Endothelial cell of umbilical vein (primary cell): ENCODE results near the gene CEP44. TPM values are rescaled to one million over a fixed set of nuclear protein-coding genes. Genes with fewer than 3 reads are reported as not detected.
"Not testable (repeated sequence)": the region's sequence is repeated elsewhere in the genome, so short reads cannot be mapped to it uniquely, and the experiment has no call there.

Source experiments
- BruUV-seq: library from RNA; stranded (reverse); fragments of 400-500 nt; replicated peaks from 2 replicates; lab custom pipeline; 2021; lab: Mats Ljungman, UMichigan
- CTCF ChIA-PET: fragments of 300-600, 350-600 bp; sonication (Branson Sonifier 250); formaldehyde crosslinking; loops from one replicate; lab custom pipeline; 2021; ENCODE audit warnings: antibody characterized with exemption, inconsistent platforms; lab: Charles Lee
- POLR2A ChIA-PET: fragments of 300-600, 350-600 bp; sonication (Branson Sonifier 250); formaldehyde crosslinking; loops from one replicate; lab custom pipeline; 2021; ENCODE audit warnings: antibody characterized with exemption, inconsistent platforms; lab: Charles Lee
- DNase-seq: peaks from one replicate; pipeline ENCODE4 v3.0.0-alpha.2; 2011; ENCODE audit warnings: low read depth, low spot score
- FAIRE-seq: peaks from 2 replicates; lab custom pipeline; 2011; peaks lifted over from hg19 to GRCh38; lab: Jason Lieb, UNC
- H2AFZ ChIP-seq: 2 replicates; pipeline ENCODE4 v1.6.0; 2012; ENCODE audit warnings: low read depth, low read length, control low read depth, inconsistent platforms
- H3K27ac ChIP-seq: 2 replicates; pipeline ENCODE4 v1.5.1; 2011; ENCODE audit warnings: low read depth, mild to moderate bottlenecking, control low read depth, low read length, moderate library complexity; ENCODE audit not compliant: insufficient read depth
- H3K27me3 ChIP-seq, 2 experiments: 2 replicates each; pipeline versions ENCODE4 v1.6.0 to v1.6.1; 2011; ENCODE audit warnings: low read length in 2 of 2, mixed read lengths in 1 of 2; ENCODE audit not compliant: control insufficient read depth in 2 of 2, insufficient read depth in 2 of 2
- H3K36me3 ChIP-seq, 2 experiments: 2 replicates in 1 of 2; 3 replicates in 1 of 2; pipeline ENCODE4 v1.5.1; 2011; ENCODE audit warnings: low read length in 2 of 2, mild to moderate bottlenecking in 1 of 2, moderate library complexity in 1 of 2; ENCODE audit not compliant: control insufficient read depth in 2 of 2, insufficient read depth in 2 of 2; ENCODE audit errors: extremely low read depth in 1 of 2
- H3K4me1 ChIP-seq: 3 replicates; pipeline ENCODE4 v1.5.1; 2011; ENCODE audit warnings: mild to moderate bottlenecking, low read length; ENCODE audit not compliant: control insufficient read depth, insufficient read depth; ENCODE audit errors: extremely low read depth
- H3K4me2 ChIP-seq: 2 replicates; pipeline ENCODE4 v1.6.1; 2011; ENCODE audit warnings: low read length, control low read depth, mixed read lengths; ENCODE audit not compliant: insufficient read depth
- H3K4me3 ChIP-seq, 3 experiments: fragments of 200-600 bp in 1 of 3; sonication (generic), shearing (Covaris generic) in 1 of 3; replicated peaks in 1 of 3; 2 replicates each; pipeline ENCODE4 v1.5.1; 2011 to 2016; ENCODE audit warnings: control low read depth in 3 of 3, low read length in 3 of 3, mild to moderate bottlenecking in 2 of 3, inconsistent platforms in 1 of 3, low read depth in 1 of 3, moderate library complexity in 1 of 3; ENCODE audit not compliant: insufficient read depth in 1 of 3
- H3K79me2 ChIP-seq: 2 replicates; pipeline ENCODE4 v1.6.0; 2012; ENCODE audit warnings: low read length, inconsistent platforms; ENCODE audit not compliant: control insufficient read depth, insufficient read depth
- H3K9ac ChIP-seq: replicated peaks from 2 replicates; pipeline ENCODE3; 2011; ENCODE audit warnings: low read length, control low read depth; ENCODE audit not compliant: insufficient read depth; ENCODE audit errors: extremely low read depth
- H3K9me1 ChIP-seq: replicated peaks from 3 replicates; pipeline ENCODE4 v1.6.0; 2011; ENCODE audit warnings: mild to moderate bottlenecking, low read length; ENCODE audit not compliant: control insufficient read depth, insufficient read depth; ENCODE audit errors: extremely low read depth
- H3K9me3 ChIP-seq: replicated peaks from 2 replicates; pipeline ENCODE4 v1.5.1; 2012; ENCODE audit warnings: low read length, inconsistent platforms; ENCODE audit not compliant: control insufficient read depth, insufficient read depth
- H4K20me1 ChIP-seq: replicated peaks from 2 replicates; pipeline ENCODE3; 2011; ENCODE audit warnings: mild to moderate bottlenecking, low read length; ENCODE audit not compliant: control insufficient read depth, insufficient read depth; ENCODE audit errors: extremely low read depth
- CTCF ChIP-seq, 2 donors: IDR thresholded peaks; 1 replicate in 1 of 2; 2 replicates in 1 of 2; pipeline ENCODE4 v1.5.1; 2011; ENCODE audit warnings: low read length in 2 of 2, mild to moderate bottlenecking in 2 of 2, moderate library complexity in 2 of 2, control low read depth in 1 of 2, inconsistent platforms in 1 of 2, low read depth in 1 of 2; ENCODE audit not compliant: insufficient read depth in 1 of 2; ENCODE audit errors: extremely low read depth in 1 of 2
- EZH2 ChIP-seq: IDR thresholded peaks from 2 replicates; pipeline ENCODE4 v1.6.1; 2012; ENCODE audit warnings: borderline replicate concordance, low read depth, mild to moderate bottlenecking, moderate library complexity, low read length, inconsistent platforms; ENCODE audit not compliant: severe bottlenecking
- FOS ChIP-seq: IDR thresholded peaks from 2 replicates; pipeline ENCODE4 v1.6.1; 2011; ENCODE audit warnings: mild to moderate bottlenecking, low read length, moderate library complexity, borderline replicate concordance; ENCODE audit not compliant: insufficient read depth
- GATA2 ChIP-seq: IDR thresholded peaks from 2 replicates; pipeline ENCODE4 v1.7.0; 2011; ENCODE audit warnings: low read depth, mild to moderate bottlenecking, moderate library complexity, mixed read lengths, low read length; ENCODE audit not compliant: insufficient read length, insufficient read depth
- JUN ChIP-seq: IDR thresholded peaks from 2 replicates; pipeline ENCODE4 v1.6.1; 2011; ENCODE audit warnings: borderline replicate concordance, low read depth; ENCODE audit not compliant: insufficient read length, insufficient read depth
- MYC ChIP-seq: IDR thresholded peaks from one replicate; pipeline ENCODE4 v1.6.1; 2011; ENCODE audit warnings: mild to moderate bottlenecking, low read depth, low read length
- POLR2A ChIP-seq: IDR thresholded peaks from 2 replicates; pipeline ENCODE4 v1.6.1; 2012; ENCODE audit warnings: low read depth, mild to moderate bottlenecking, control low read depth, low read length
- POLR2AphosphoS5 ChIP-seq: IDR thresholded peaks from 2 replicates; pipeline ENCODE4 v1.6.1; 2012; ENCODE audit warnings: low read depth, mild to moderate bottlenecking, control low read depth, low read length, moderate library complexity; ENCODE audit not compliant: insufficient read depth
- dilution Hi-C: fragments of 300-500 bp; cut with MboI; formaldehyde crosslinking; loops from one replicate; pipeline ENCODE4 v1.15.0; 2019; ENCODE audit warnings: low sequenced_read_pairs; ENCODE audit not compliant: extremely low pct_ligation_motif_present
- intact Hi-C: fragments of 100-400 bp; cut with micrococcal nuclease; formaldehyde crosslinking; loops from one replicate; pipeline ENCODE4 v1.10.0; 2022
- polyA plus RNA-seq, 4 experiments: library from polyadenylated mRNA; depleted of rRNA in 3 of 4; stranded (reverse) in 3 of 4; unstranded in 1 of 4; fragments of >200 nt; gene quantifications; 2 replicates each; pipeline versions ENCODE4 v1.2.1 to v1.2.3, GENCODE V29; 2011 to 2012; ENCODE audit warnings: missing spikeins in 1 of 4
- total RNA-seq: library from RNA; stranded (reverse); gene quantifications from 2 replicates; pipeline ENCODE4 v1.2.3, GENCODE V29; 2021
- TF ChIP-seq, protein P1 (sequence below): IDR thresholded peaks from 2 replicates; pipeline ENCODE4 v1.6.1; 2011; ENCODE audit not compliant: insufficient read depth, insufficient read length

The CEP44 gene
- total and polyA plus RNA-seq, 2 donors (not counting 3 experiments of a cell fraction or from before 2014, with no cell fraction given) = 2.0 to 13.0 TPM

GRCh38 chr4:174362340-174362739 is 78.6 kb downstream of the CEP44 start:
- DNase-seq (no peak), FAIRE-seq (no peak)
- Histone ChIP-seq H3K4me3 (no peak overlapping the region), H3K4me1 (no peaks in the 10 kb centered on the region), H3K27ac (no peak overlapping the region), H2AFZ (no peak overlapping the region), H3K9me3 (no peaks in the 10 kb centered on the region), H3K9ac (no peak overlapping the region), H3K79me2 (no peaks in the 10 kb centered on the region), H3K4me2 (no peak overlapping the region), H3K9me1 (no peaks in the 10 kb centered on the region), H3K27me3 (no peaks in the 10 kb centered on the region), H3K36me3 (no peaks in the 10 kb centered on the region), H4K20me1 (no peaks in the 10 kb centered on the region)
- BruUV-seq = no TSS peak
- no peak for TF ChIP-seq POLR2A
- no peak for TF ChIP-seq MYC
- no peak for TF ChIP-seq GATA2
- TF ChIP-seq, protein P1, sequence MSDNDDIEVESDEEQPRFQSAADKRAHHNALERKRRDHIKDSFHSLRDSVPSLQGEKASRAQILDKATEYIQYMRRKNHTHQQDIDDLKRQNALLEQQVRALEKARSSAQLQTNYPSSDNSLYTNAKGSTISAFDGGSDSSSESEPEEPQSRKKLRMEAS = no peak
- TF ChIP-seq POLR2AphosphoS5 = no peak
- no peak for TF ChIP-seq CTCF (IDR thresholded peaks at IDR 0.05; ENCODE audit: extremely low read depth in 1 of 2, insufficient read depth in 1 of 2, low read depth in 1 of 2, low read length in 2 of 2)
- TF ChIP-seq FOS = no peak
- no peak for TF ChIP-seq JUN
- no peak for TF ChIP-seq EZH2
- CTCF ChIA-PET = interaction anchor here (0.9 kb wide), 1 partner anchor 1978 kb away, joined by 3 read pairs; no protein-coding TSS in a partner anchor
- dilution Hi-C loops (no loop called here), intact Hi-C loops (loop anchor here (5.0 to 10.0 kb wide), 2 partner anchors 1585 to 1762 kb away; no protein-coding TSS in a partner anchor)
- POLR2A ChIA-PET = no interaction called here

DNA sequence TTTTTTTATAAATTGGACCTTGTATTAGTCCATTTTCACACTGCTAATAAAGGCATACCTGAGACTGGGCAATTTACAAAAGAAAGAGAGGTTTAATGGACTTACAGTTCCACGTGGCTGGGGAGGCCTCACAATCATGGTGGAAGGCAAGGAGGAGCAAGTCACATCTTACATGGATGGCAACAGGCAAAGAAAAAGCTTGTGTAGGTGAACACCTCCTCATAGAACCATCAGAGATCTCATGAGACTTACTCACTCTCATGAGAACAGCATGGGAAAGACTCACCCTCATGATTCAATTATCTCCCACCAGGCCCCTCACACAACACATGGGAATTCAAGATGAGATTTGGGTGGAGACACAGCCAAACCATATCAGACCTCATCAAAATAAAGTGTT is 80.1 kb downstream of the CEP44 start:
- H3K4me2 ChIP-seq, H3K27ac ChIP-seq, H3K9me3 ChIP-seq, FAIRE-seq, H3K27me3 ChIP-seq, H3K36me3 ChIP-seq, DNase-seq, BruUV-seq, H3K9me1 ChIP-seq, H3K4me3 ChIP-seq, H2AFZ ChIP-seq, H3K9ac ChIP-seq, H3K4me1 ChIP-seq, H4K20me1 ChIP-seq, dilution Hi-C loops, POLR2A ChIA-PET, H3K79me2 ChIP-seq: not testable (repeated sequence)
- intact Hi-C loops = loop anchor here (2.0 to 10.0 kb wide), 4 partner anchors 1173 to 1977 kb away; no protein-coding TSS in a partner anchor
- CTCF ChIA-PET = interaction anchor here (0.7 to 1.5 kb wide), 2 partner anchors 8 to 1978 kb away, joined by 3 to 4 read pairs; no protein-coding TSS in a partner anchor
